ENCODE measurements around the gene CLIC1. TPM values are rescaled to one million over a fixed set of nuclear protein-coding genes. Genes with fewer than 3 reads are reported as not detected.

Gene CLIC1
- total and polyA plus RNA-seq, 10 of the 15 experiments (the other 5 are each of a cell fraction or from before 2014, with no cell fraction given): 446 to 1,266 (median 636) TPM

- TF ChIP-seq, protein P1, sequence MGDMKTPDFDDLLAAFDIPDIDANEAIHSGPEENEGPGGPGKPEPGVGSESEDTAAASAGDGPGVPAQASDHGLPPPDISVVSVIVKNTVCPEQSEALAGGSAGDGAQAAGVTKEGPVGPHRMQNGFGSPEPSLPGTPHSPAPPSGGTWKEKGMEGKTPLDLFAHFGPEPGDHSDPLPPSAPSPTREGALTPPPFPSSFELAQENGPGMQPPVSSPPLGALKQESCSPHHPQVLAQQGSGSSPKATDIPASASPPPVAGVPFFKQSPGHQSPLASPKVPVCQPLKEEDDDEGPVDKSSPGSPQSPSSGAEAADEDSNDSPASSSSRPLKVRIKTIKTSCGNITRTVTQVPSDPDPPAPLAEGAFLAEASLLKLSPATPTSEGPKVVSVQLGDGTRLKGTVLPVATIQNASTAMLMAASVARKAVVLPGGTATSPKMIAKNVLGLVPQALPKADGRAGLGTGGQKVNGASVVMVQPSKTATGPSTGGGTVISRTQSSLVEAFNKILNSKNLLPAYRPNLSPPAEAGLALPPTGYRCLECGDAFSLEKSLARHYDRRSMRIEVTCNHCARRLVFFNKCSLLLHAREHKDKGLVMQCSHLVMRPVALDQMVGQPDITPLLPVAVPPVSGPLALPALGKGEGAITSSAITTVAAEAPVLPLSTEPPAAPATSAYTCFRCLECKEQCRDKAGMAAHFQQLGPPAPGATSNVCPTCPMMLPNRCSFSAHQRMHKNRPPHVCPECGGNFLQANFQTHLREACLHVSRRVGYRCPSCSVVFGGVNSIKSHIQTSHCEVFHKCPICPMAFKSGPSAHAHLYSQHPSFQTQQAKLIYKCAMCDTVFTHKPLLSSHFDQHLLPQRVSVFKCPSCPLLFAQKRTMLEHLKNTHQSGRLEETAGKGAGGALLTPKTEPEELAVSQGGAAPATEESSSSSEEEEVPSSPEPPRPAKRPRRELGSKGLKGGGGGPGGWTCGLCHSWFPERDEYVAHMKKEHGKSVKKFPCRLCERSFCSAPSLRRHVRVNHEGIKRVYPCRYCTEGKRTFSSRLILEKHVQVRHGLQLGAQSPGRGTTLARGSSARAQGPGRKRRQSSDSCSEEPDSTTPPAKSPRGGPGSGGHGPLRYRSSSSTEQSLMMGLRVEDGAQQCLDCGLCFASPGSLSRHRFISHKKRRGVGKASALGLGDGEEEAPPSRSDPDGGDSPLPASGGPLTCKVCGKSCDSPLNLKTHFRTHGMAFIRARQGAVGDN (IDR thresholded peaks at IDR 0.05): 0 out of 2 replicates have a peak, but pooled peaks have one; percentile 49
- TF ChIP-seq YY1 (IDR thresholded peaks at IDR 0.05; ENCODE audit: low read depth, low read length) (no peak), TARDBP (IDR thresholded peaks at IDR 0.05; ENCODE audit: borderline replicate concordance) (no peak), GATAD2B (conservative IDR thresholded peaks at IDR 0.05; ENCODE audit: low read depth) (0 out of 2 replicates have a peak, but pooled peaks have one; percentile 37), TAF1 (IDR thresholded peaks at IDR 0.05; ENCODE audit: borderline replicate concordance, low read depth, low read length) (0 out of 2 replicates have a peak, but pooled peaks have one; percentile 6), BHLHE40 (IDR thresholded peaks at IDR 0.05; ENCODE audit: borderline replicate concordance in 1 of 2, low read depth in 2 of 2, low read length in 1 of 2) (no peak), JUNB (IDR thresholded peaks at IDR 0.05) (no peak), ZBED1 (IDR thresholded peaks at IDR 0.05; ENCODE audit: borderline replicate concordance) (no peak), ATF2 (IDR thresholded peaks at IDR 0.05; ENCODE audit: low read length) (no peak)
These were observed 55.1 kb downstream of the CLIC1 start (continued) for GRCh38 chr6:31681135-31681671.

Small RNA genes within 50 kb of the gene (microRNA-seq; reads per million reads assigned to microRNA genes)
- not detected for gene MIR4646

Small RNA genes within 50 kb of the gene (small RNA-seq; reads per million reads assigned to genes)
- gene LY6G6D (not detected), gene MIR4646 (not detected), gene MSH5-SAPCD1 (not detected), gene RF00019 (not detected), gene RNU6-850P (not detected), gene SAPCD1 (not detected)

Other genes starting within 250 kb of the CLIC1 start
Only the 7 nearest of the 43 such genes appear.
- gene LY6G6F, start 29.7 kb downstream of the CLIC1 start, total RNA-seq (2014; rRNA removed): not detected in 2 replicates
- gene LY6G6F, start 29.7 kb downstream of the CLIC1 start, total RNA-seq (2014; rRNA removed; fragmentation: Illumina TruSeq; extraction: Trizol): not detected in 2 replicates
- not detected in 2 replicates for gene LY6G6F, start 29.7 kb downstream of the CLIC1 start, total RNA-seq (2021)
- gene LY6G6F, start 29.7 kb downstream of the CLIC1 start, polyA plus RNA-seq (2011; rRNA removed): not detected in 2 replicates
- gene LY6G6F, start 29.7 kb downstream of the CLIC1 start, polyA plus RNA-seq (2014; fragmentation: Illumina TruSeq; extraction: Trizol): not detected in 2 replicates
- gene LY6G6F, start 29.7 kb downstream of the CLIC1 start, polyA plus RNA-seq (2014; fragmentation: Nextera tagmentation; extraction: Ambion mirVana): not detected
- gene LY6G6F, start 29.7 kb downstream of the CLIC1 start, polyA plus RNA-seq (2014; rRNA removed): not detected in 2 replicates
- gene LY6G6F, start 29.7 kb downstream of the CLIC1 start, polyA plus RNA-seq (2016; fragmentation: Nextera tagmentation; extraction: Ambion mirVana): not detected
- not detected in 2 replicates for gene LY6G6D, start 21.2 kb downstream of the CLIC1 start, total RNA-seq (2014; rRNA removed)
- gene LY6G6D, start 21.2 kb downstream of the CLIC1 start, total RNA-seq (2014; rRNA removed; fragmentation: Illumina TruSeq; extraction: Trizol): not detected in 2 replicates
- not detected in 2 replicates for gene LY6G6D, start 21.2 kb downstream of the CLIC1 start, total RNA-seq (2021)
- gene LY6G6D, start 21.2 kb downstream of the CLIC1 start, polyA plus RNA-seq (2011; rRNA removed): not detected in 2 replicates
- gene LY6G6D, start 21.2 kb downstream of the CLIC1 start, polyA plus RNA-seq (2014; fragmentation: Illumina TruSeq; extraction: Trizol): not detected in 2 replicates
- not detected for gene LY6G6D, start 21.2 kb downstream of the CLIC1 start, polyA plus RNA-seq (2014; fragmentation: Nextera tagmentation; extraction: Ambion mirVana)
- gene LY6G6D, start 21.2 kb downstream of the CLIC1 start, polyA plus RNA-seq (2014; rRNA removed): not detected in 2 replicates
- gene LY6G6D, start 21.2 kb downstream of the CLIC1 start, polyA plus RNA-seq (2016; fragmentation: Nextera tagmentation; extraction: Ambion mirVana): not detected
- not detected in 2 replicates for gene LY6G6C, start 14.8 kb downstream of the CLIC1 start, total RNA-seq (2014; rRNA removed)
- not detected in 2 replicates for gene LY6G6C, start 14.8 kb downstream of the CLIC1 start, total RNA-seq (2014; rRNA removed; fragmentation: Illumina TruSeq; extraction: Trizol)
- not detected in 2 replicates for gene LY6G6C, start 14.8 kb downstream of the CLIC1 start, total RNA-seq (2021)
- gene LY6G6C, start 14.8 kb downstream of the CLIC1 start, polyA plus RNA-seq (2011; rRNA removed): not detected in 2 replicates
- gene LY6G6C, start 14.8 kb downstream of the CLIC1 start, polyA plus RNA-seq (2014; fragmentation: Illumina TruSeq; extraction: Trizol): not detected in 2 replicates
- gene LY6G6C, start 14.8 kb downstream of the CLIC1 start, polyA plus RNA-seq (2014; fragmentation: Nextera tagmentation; extraction: Ambion mirVana): not detected
- gene LY6G6C, start 14.8 kb downstream of the CLIC1 start, polyA plus RNA-seq (2014; rRNA removed): not detected in 2 replicates
- gene LY6G6C, start 14.8 kb downstream of the CLIC1 start, polyA plus RNA-seq (2016; fragmentation: Nextera tagmentation; extraction: Ambion mirVana): not detected
- gene MPIG6B, start 13.2 kb downstream of the CLIC1 start, total RNA-seq (2014; rRNA removed): not detected in 2 replicates
- not detected in 2 replicates for gene MPIG6B, start 13.2 kb downstream of the CLIC1 start, total RNA-seq (2014; rRNA removed; fragmentation: Illumina TruSeq; extraction: Trizol)
- not detected in 2 replicates for gene MPIG6B, start 13.2 kb downstream of the CLIC1 start, total RNA-seq (2021)
- not detected in 2 replicates for gene MPIG6B, start 13.2 kb downstream of the CLIC1 start, polyA plus RNA-seq (2011; rRNA removed)
- not detected in 2 replicates for gene MPIG6B, start 13.2 kb downstream of the CLIC1 start, polyA plus RNA-seq (2014; fragmentation: Illumina TruSeq; extraction: Trizol)
- not detected for gene MPIG6B, start 13.2 kb downstream of the CLIC1 start, polyA plus RNA-seq (2014; fragmentation: Nextera tagmentation; extraction: Ambion mirVana)
- not detected in 2 replicates for gene MPIG6B, start 13.2 kb downstream of the CLIC1 start, polyA plus RNA-seq (2014; rRNA removed)
- gene MPIG6B, start 13.2 kb downstream of the CLIC1 start, polyA plus RNA-seq (2016; fragmentation: Nextera tagmentation; extraction: Ambion mirVana): not detected
- gene DDAH2, start 7.2 kb downstream of the CLIC1 start, total RNA-seq (2014; rRNA removed): 6.6 and 9.5 TPM in 2 replicates
- 4.7 and 6.3 TPM in 2 replicates for gene DDAH2, start 7.2 kb downstream of the CLIC1 start, total RNA-seq (2014; rRNA removed; fragmentation: Illumina TruSeq; extraction: Trizol)
- gene DDAH2, start 7.2 kb downstream of the CLIC1 start, total RNA-seq (2021): 8.3 and 10.8 TPM in 2 replicates
- 2.1 and 3.5 TPM in 2 replicates for gene DDAH2, start 7.2 kb downstream of the CLIC1 start, polyA plus RNA-seq (2011; rRNA removed)
- 0.35 and 2.1 TPM in 2 replicates for gene DDAH2, start 7.2 kb downstream of the CLIC1 start, polyA plus RNA-seq (2014; fragmentation: Illumina TruSeq; extraction: Trizol)
- 1 to 10 TPM in 1 of 2 experiments, under 1 TPM in 1; 0.35 to 2.1 TPM for gene DDAH2, start 7.2 kb downstream of the CLIC1 start, polyA plus RNA-seq (2014; fragmentation: Nextera tagmentation; extraction: Ambion mirVana)
- 9.9 and 12.2 TPM in 2 replicates for gene DDAH2, start 7.2 kb downstream of the CLIC1 start, polyA plus RNA-seq (2014; rRNA removed)
- 1 to 10 TPM; 6.1 to 7.2 TPM for gene DDAH2, start 7.2 kb downstream of the CLIC1 start, polyA plus RNA-seq (2016; fragmentation: Nextera tagmentation; extraction: Ambion mirVana)
- 27.8 and 30.2 TPM in 2 replicates for gene MSH5, start 3.5 kb upstream of the CLIC1 start, total RNA-seq (2014; rRNA removed)
- gene MSH5, start 3.5 kb upstream of the CLIC1 start, total RNA-seq (2014; rRNA removed; fragmentation: Illumina TruSeq; extraction: Trizol): 26.2 and 26.4 TPM in 2 replicates
- 45.1 and 52.7 TPM in 2 replicates for gene MSH5, start 3.5 kb upstream of the CLIC1 start, total RNA-seq (2021)
- gene MSH5, start 3.5 kb upstream of the CLIC1 start, polyA plus RNA-seq (2011; rRNA removed): 46.7 and 49.3 TPM in 2 replicates
- 30.8 and 45.3 TPM in 2 replicates for gene MSH5, start 3.5 kb upstream of the CLIC1 start, polyA plus RNA-seq (2014; fragmentation: Illumina TruSeq; extraction: Trizol)
- 10 to 100 TPM in 1 of 2 experiments, 1 to 10 TPM in 1; 9.1 to 10.1 TPM for gene MSH5, start 3.5 kb upstream of the CLIC1 start, polyA plus RNA-seq (2014; fragmentation: Nextera tagmentation; extraction: Ambion mirVana)
- gene MSH5, start 3.5 kb upstream of the CLIC1 start, polyA plus RNA-seq (2014; rRNA removed): 46.8 and 47.0 TPM in 2 replicates
- 10 to 100 TPM; 25.8 to 29.9 TPM for gene MSH5, start 3.5 kb upstream of the CLIC1 start, polyA plus RNA-seq (2016; fragmentation: Nextera tagmentation; extraction: Ambion mirVana)
- gene SAPCD1, start 26.1 kb upstream of the CLIC1 start, total RNA-seq (2014; rRNA removed): 3.4 and 6.3 TPM in 2 replicates
- 6.0 and 6.1 TPM in 2 replicates for gene SAPCD1, start 26.1 kb upstream of the CLIC1 start, total RNA-seq (2014; rRNA removed; fragmentation: Illumina TruSeq; extraction: Trizol)
- gene SAPCD1, start 26.1 kb upstream of the CLIC1 start, total RNA-seq (2021): 8.6 and 13.0 TPM in 2 replicates
- 3.2 and 5.6 TPM in 2 replicates for gene SAPCD1, start 26.1 kb upstream of the CLIC1 start, polyA plus RNA-seq (2011; rRNA removed)
- gene SAPCD1, start 26.1 kb upstream of the CLIC1 start, polyA plus RNA-seq (2014; fragmentation: Illumina TruSeq; extraction: Trizol): 9.5 and 15.4 TPM in 2 replicates
- 1 to 10 TPM; 1.6 to 3.1 TPM for gene SAPCD1, start 26.1 kb upstream of the CLIC1 start, polyA plus RNA-seq (2014; fragmentation: Nextera tagmentation; extraction: Ambion mirVana)
- 10.4 and 12.2 TPM in 2 replicates for gene SAPCD1, start 26.1 kb upstream of the CLIC1 start, polyA plus RNA-seq (2014; rRNA removed)
- 1 to 10 TPM; 3.5 to 4.7 TPM for gene SAPCD1, start 26.1 kb upstream of the CLIC1 start, polyA plus RNA-seq (2016; fragmentation: Nextera tagmentation; extraction: Ambion mirVana)

Data from GM12878 (cell line).